ENCODE results near the gene ZNF500.

ZNF500 gene

GRCh38 chr16:4763791-4764190 lies 3.2 kb downstream of the ZNF500 start:
- in situ Hi-C loops (cut with MboI; ENCODE audit: low pct_unique_long_range_greater_than_20kb, low sequenced_read_pairs, unreplicated experiment): no loop called here
- no peak for DNase-seq (ENCODE audit: low spot score)
- no peak for TF ChIP-seq CTCF (IDR thresholded peaks at IDR 0.05; ENCODE audit: extremely low read depth, insufficient read depth, missing control alignments)

GRCh38 chr16:4762205-4762604 lies 4.8 kb downstream of the ZNF500 start:
- DNase-seq (ENCODE audit: low spot score): no peak
- TF ChIP-seq CTCF (IDR thresholded peaks at IDR 0.05; ENCODE audit: extremely low read depth, insufficient read depth, missing control alignments): no peak
- in situ Hi-C loops (cut with MboI; ENCODE audit: low pct_unique_long_range_greater_than_20kb, low sequenced_read_pairs, unreplicated experiment): no loop called here

- in situ Hi-C loops (cut with MboI; ENCODE audit: low pct_unique_long_range_greater_than_20kb, low sequenced_read_pairs, unreplicated experiment): no loop called here
- DNase-seq (ENCODE audit: low spot score): no peak
- TF ChIP-seq CTCF (IDR thresholded peaks at IDR 0.05; ENCODE audit: extremely low read depth, insufficient read depth, missing control alignments): no peak
Observed at GRCh38 chr16:4760221-4760910, 6.6 kb downstream of the ZNF500 start.

- in situ Hi-C loops (cut with MboI; ENCODE audit: low pct_unique_long_range_greater_than_20kb, low sequenced_read_pairs, unreplicated experiment): no loop called here
- TF ChIP-seq CTCF (IDR thresholded peaks at IDR 0.05; ENCODE audit: extremely low read depth, insufficient read depth, missing control alignments): no peak
- no peak for DNase-seq (ENCODE audit: low spot score)
Observed at GRCh38 chr16:4755687-4756086, 11.3 kb downstream of the ZNF500 start.

- in situ Hi-C loops (cut with MboI; ENCODE audit: low pct_unique_long_range_greater_than_20kb, low sequenced_read_pairs, unreplicated experiment): no loop called here
- no peak for TF ChIP-seq CTCF (IDR thresholded peaks at IDR 0.05; ENCODE audit: extremely low read depth, insufficient read depth, missing control alignments)
- no peak for DNase-seq (ENCODE audit: low spot score)
Observed at GRCh38 chr16:4754865-4755264, 12.1 kb downstream of the ZNF500 start.

GRCh38 chr16:4753227-4753626 lies 13.7 kb downstream of the ZNF500 start:
- TF ChIP-seq CTCF (IDR thresholded peaks at IDR 0.05; ENCODE audit: extremely low read depth, insufficient read depth, missing control alignments): no peak
- no peak for DNase-seq (ENCODE audit: low spot score)
- in situ Hi-C loops (cut with MboI; ENCODE audit: low pct_unique_long_range_greater_than_20kb, low sequenced_read_pairs, unreplicated experiment): no loop called here

Data from GM13977 (cell line).